A673 (cell line): ENCODE results near the gene SLC22A3. TPM values are rescaled to one million over a fixed set of nuclear protein-coding genes. Genes with fewer than 3 reads are reported as not detected.

Experiments
- BruUV-seq: library from RNA; stranded (reverse); fragments of 400-500 nt; replicated peaks from 2 replicates; lab custom pipeline; 2021; lab: Mats Ljungman, UMichigan
- CTCF ChIA-PET: fragments of 300-600 bp; sonication (Branson Sonifier 250); formaldehyde crosslinking; loops from one replicate; lab custom pipeline; 2022; ENCODE audit warnings: antibody characterized with exemption; lab: Charles Lee
- POLR2A ChIA-PET: fragments of 300-600 bp; sonication (Branson Sonifier 250); formaldehyde crosslinking; loops from one replicate; lab custom pipeline; 2022; ENCODE audit warnings: antibody characterized with exemption; ENCODE audit not compliant: low non-redundant PET; lab: Charles Lee
- DNase-seq: peaks from one replicate; pipeline ENCODE4 v3.0.0-alpha.2; 2015; ENCODE audit warnings: low spot score
- H3K27ac ChIP-seq: fragments of 200-600 bp; sonication (generic); 2 replicates; pipeline ENCODE4 v1.5.1; 2016; ENCODE audit warnings: mixed run types, low read depth, mild to moderate bottlenecking, mixed read lengths, antibody characterized with exemption, low read length; ENCODE audit not compliant: poor library complexity, severe bottlenecking
- H3K27me3 ChIP-seq: fragments of 200-600 bp; sonication (generic); replicated peaks from 2 replicates; pipeline ENCODE4 v1.6.1; 2017; ENCODE audit warnings: mixed run types, low read depth, mild to moderate bottlenecking, mixed read lengths, antibody characterized with exemption, low read length; ENCODE audit not compliant: insufficient read depth, poor library complexity
- H3K36me3 ChIP-seq: fragments of 200-600 bp; sonication (generic); 2 replicates; pipeline ENCODE4 v1.6.1; 2016; ENCODE audit warnings: mixed run types, mild to moderate bottlenecking, mixed read lengths, antibody characterized with exemption, low read length; ENCODE audit not compliant: insufficient read depth, poor library complexity, severe bottlenecking
- H3K4me1 ChIP-seq: fragments of 200-600 bp; sonication (generic); 2 replicates; pipeline ENCODE4 v1.6.1; 2017; ENCODE audit warnings: mixed run types, mild to moderate bottlenecking, mixed read lengths, antibody characterized with exemption, low read length; ENCODE audit not compliant: insufficient read depth, poor library complexity, severe bottlenecking
- H3K4me3 ChIP-seq: fragments of 200-600 bp; sonication (generic); 2 replicates; pipeline ENCODE4 v1.5.1; 2016; ENCODE audit warnings: low read depth, mixed run types, mild to moderate bottlenecking, mixed read lengths, low read length; ENCODE audit not compliant: poor library complexity, severe bottlenecking
- H3K9me3 ChIP-seq: fragments of 200-600 bp; sonication (generic); 2 replicates; pipeline ENCODE4 v1.6.1; 2016; ENCODE audit warnings: mixed run types, low read depth, mild to moderate bottlenecking, mixed read lengths, antibody characterized with exemption, low read length; ENCODE audit not compliant: poor library complexity, severe bottlenecking
- EZH2 ChIP-seq: fragments of 200-600 bp; sonication (generic); IDR thresholded peaks from 2 replicates; pipeline ENCODE4 v1.6.1; 2017; ENCODE audit warnings: borderline replicate concordance, low read depth, mild to moderate bottlenecking, mixed read lengths, antibody characterized with exemption, low read length; ENCODE audit not compliant: poor library complexity, severe bottlenecking
- intact Hi-C: fragments of 100-400 bp; cut with micrococcal nuclease; formaldehyde crosslinking; loops from one replicate; pipeline ENCODE4 v1.10.0; 2022; ENCODE audit not compliant: unreplicated experiment
- total RNA-seq: library from RNA; stranded (reverse); gene quantifications from 2 replicates; pipeline ENCODE4 v1.2.3, GENCODE V29; 2021
- TF ChIP-seq, protein P1 (sequence below): fragments of 300-800, 200-600 bp; sonication (generic); conservative IDR thresholded peaks from 2 replicates; pipeline ENCODE4 v1.5.1; 2017; ENCODE audit warnings: low read depth, mild to moderate bottlenecking, antibody characterized with exemption, low read length, moderate library complexity, mixed read lengths

SLC22A3 gene
- total RNA-seq, 1 experiment from 2014 or later = not detected

DNA sequence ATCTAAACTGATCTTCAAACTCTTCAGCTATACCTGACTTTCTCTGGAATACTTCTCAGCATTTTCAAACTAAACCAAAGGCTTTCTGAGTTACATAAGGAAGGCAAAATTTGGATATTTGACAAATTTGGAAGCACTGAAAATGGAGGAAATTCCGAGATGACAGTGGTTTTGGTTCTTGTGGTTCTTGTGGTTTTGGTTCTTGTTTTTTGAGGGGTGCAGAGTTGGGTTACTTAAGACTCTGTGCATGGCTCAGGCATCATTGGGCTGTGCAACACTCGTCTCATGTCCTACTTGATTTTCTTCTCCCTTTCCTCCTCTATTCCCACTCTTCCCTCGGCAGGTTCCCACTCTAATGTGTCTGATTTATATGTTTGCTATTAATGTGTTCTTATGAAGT lies 78.0 kb downstream of the SLC22A3 start:
- H3K4me3 ChIP-seq = no peak overlapping the region
- no peaks in the 10 kb centered on the region for H3K36me3 ChIP-seq
- no peak overlapping the region for H3K27ac ChIP-seq
- no peaks in the 10 kb centered on the region for H3K4me1 ChIP-seq
- no peak for DNase-seq
- POLR2A ChIA-PET = no interaction called here
- H3K9me3 ChIP-seq = no peaks in the 10 kb centered on the region
- intact Hi-C loops = no loop called here
- no TSS peak for BruUV-seq
- TF ChIP-seq EZH2 = no peak
- TF ChIP-seq, protein P1, sequence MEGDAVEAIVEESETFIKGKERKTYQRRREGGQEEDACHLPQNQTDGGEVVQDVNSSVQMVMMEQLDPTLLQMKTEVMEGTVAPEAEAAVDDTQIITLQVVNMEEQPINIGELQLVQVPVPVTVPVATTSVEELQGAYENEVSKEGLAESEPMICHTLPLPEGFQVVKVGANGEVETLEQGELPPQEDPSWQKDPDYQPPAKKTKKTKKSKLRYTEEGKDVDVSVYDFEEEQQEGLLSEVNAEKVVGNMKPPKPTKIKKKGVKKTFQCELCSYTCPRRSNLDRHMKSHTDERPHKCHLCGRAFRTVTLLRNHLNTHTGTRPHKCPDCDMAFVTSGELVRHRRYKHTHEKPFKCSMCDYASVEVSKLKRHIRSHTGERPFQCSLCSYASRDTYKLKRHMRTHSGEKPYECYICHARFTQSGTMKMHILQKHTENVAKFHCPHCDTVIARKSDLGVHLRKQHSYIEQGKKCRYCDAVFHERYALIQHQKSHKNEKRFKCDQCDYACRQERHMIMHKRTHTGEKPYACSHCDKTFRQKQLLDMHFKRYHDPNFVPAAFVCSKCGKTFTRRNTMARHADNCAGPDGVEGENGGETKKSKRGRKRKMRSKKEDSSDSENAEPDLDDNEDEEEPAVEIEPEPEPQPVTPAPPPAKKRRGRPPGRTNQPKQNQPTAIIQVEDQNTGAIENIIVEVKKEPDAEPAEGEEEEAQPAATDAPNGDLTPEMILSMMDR = no peak
- CTCF ChIA-PET = no interaction called here
- H3K27me3 ChIP-seq = peaks cover 20% of the 10 kb centered on the region

DNA sequence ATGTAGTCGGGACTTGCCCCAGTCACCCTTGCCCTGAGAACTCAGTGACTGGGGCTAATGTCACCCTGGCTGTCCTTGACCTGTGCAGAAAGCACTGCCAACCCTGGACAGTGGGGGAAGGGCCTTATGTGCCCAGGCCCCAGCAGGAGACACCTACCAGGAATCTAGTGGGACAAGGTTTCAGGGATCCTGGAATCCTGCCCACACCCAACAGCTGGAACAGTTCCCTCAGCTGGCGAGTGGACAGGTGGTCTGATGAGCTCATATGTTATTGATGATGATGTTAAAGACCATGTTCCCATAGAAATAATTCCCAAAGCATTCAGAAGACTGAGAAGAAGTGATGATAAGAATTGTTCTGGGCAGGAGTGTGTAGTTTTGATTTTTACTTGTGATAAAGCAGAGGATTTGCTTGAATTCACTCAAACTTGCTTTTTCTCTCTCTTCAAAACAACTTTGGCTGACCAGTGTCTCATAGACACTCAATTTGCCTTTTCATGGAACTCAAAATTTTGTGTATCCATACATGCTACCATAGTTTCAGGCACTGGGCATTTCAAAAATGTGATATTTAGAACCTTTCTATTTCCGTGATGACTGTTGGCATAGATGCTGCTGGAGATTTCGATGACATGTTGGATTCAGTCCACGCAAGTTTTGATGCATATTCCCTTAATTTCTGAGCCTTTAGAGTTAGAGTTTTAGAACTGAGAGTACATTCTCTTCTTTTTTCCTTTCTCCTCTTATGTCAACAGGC lies 79.3 kb downstream of the SLC22A3 start:
- POLR2A ChIA-PET = no interaction called here
- TF ChIP-seq, protein P1 = no peak
- no peak for TF ChIP-seq EZH2
- H3K27ac ChIP-seq = no peak overlapping the region
- H3K27me3 ChIP-seq = peaks cover 14% of the 10 kb centered on the region
- no peak overlapping the region for H3K4me3 ChIP-seq
- no peaks in the 10 kb centered on the region for H3K36me3 ChIP-seq
- CTCF ChIA-PET = no interaction called here
- BruUV-seq = no TSS peak
- DNase-seq = no peak
- intact Hi-C loops = no loop called here
- H3K4me1 ChIP-seq = no peaks in the 10 kb centered on the region
- no peaks in the 10 kb centered on the region for H3K9me3 ChIP-seq

DNA sequence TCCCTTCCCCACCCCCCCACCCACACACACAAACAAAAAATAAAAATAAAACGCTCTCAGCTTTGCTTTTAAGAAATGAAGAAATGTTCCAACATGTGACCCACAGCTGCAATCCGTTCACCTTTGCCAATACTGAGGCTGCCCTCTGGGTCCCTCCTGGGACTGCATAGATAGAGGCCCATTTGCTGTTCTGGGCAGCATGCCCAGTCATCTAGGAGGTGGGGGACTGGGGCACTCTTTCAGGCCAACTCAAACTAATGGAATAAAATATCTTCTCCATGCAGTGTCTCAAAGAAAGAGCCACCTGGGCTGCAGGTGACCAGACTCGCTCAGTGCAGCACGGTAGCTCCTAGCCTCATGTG lies 79.9 kb downstream of the SLC22A3 start:
- intact Hi-C loops = no loop called here
- H3K27me3 ChIP-seq = peaks cover 14% of the 10 kb centered on the region
- ChIA-PET POLR2A (no interaction called here), CTCF (no interaction called here)
- no peak overlapping the region for H3K4me3 ChIP-seq
- no peaks in the 10 kb centered on the region for H3K4me1 ChIP-seq
- DNase-seq = no peak
- no TSS peak for BruUV-seq
- H3K27ac ChIP-seq = no peak overlapping the region
- TF ChIP-seq EZH2 = no peak
- TF ChIP-seq, protein P1 = no peak
- H3K36me3 ChIP-seq = no peaks in the 10 kb centered on the region
- H3K9me3 ChIP-seq = no peaks in the 10 kb centered on the region
